CD14-positive monocyte (primary cell): Measurements from ENCODE around the gene PCBP3. TPM values are rescaled to one million over a fixed set of nuclear protein-coding genes. Genes with fewer than 3 reads are reported as not detected.

Source experiments
- DNase-seq, 3 donors: peaks; one replicate each; pipeline ENCODE4 v3.0.0-alpha.2; 2011 to 2022
- H2AFZ ChIP-seq: 2 replicates; pipeline ENCODE4 v1.6.0; 2012; ENCODE audit warnings: mild to moderate bottlenecking, low read depth, low read length, inconsistent platforms; ENCODE audit not compliant: insufficient read depth, poor library complexity, severe bottlenecking
- H3K27ac ChIP-seq, 2 donors: 1 replicate in 1 of 2; 2 replicates in 1 of 2; pipeline ENCODE4 v1.5.1; 2012 to 2013; ENCODE audit warnings: low read length in 2 of 2, control low read depth in 1 of 2, inconsistent platforms in 1 of 2, low read depth in 1 of 2, mild to moderate bottlenecking in 1 of 2
- H3K27me3 ChIP-seq, 2 donors: one replicate each; pipeline versions ENCODE4 v1.6.0 to v1.6.1; 2011 to 2013; ENCODE audit warnings: low read length in 2 of 2; ENCODE audit not compliant: control insufficient read depth in 2 of 2, insufficient read depth in 2 of 2
- H3K36me3 ChIP-seq, 2 donors: replicated peaks in 1 of 2; 1 replicate in 1 of 2; 2 replicates in 1 of 2; pipeline versions ENCODE4 v1.5.1 to v1.6.1; 2012 to 2013; ENCODE audit warnings: low read length in 2 of 2, control low read depth in 1 of 2, inconsistent platforms in 1 of 2, mild to moderate bottlenecking in 1 of 2; ENCODE audit not compliant: insufficient read depth in 2 of 2, control insufficient read depth in 1 of 2
- H3K4me1 ChIP-seq, 2 donors: 1 replicate in 1 of 2; 2 replicates in 1 of 2; pipeline versions ENCODE4 v1.5.1 to v1.6.1; 2012 to 2013; ENCODE audit warnings: low read length in 2 of 2, control low read depth in 1 of 2, inconsistent platforms in 1 of 2, mild to moderate bottlenecking in 1 of 2, moderate library complexity in 1 of 2; ENCODE audit not compliant: insufficient read depth in 2 of 2, control insufficient read depth in 1 of 2
- H3K4me2 ChIP-seq: replicated peaks from 2 replicates; pipeline ENCODE3; 2012; ENCODE audit warnings: low read length, moderate library complexity, mild to moderate bottlenecking; ENCODE audit not compliant: poor library complexity, severe bottlenecking; ENCODE audit errors: extremely low read depth
- H3K4me3 ChIP-seq, 3 experiments: fragments of 200-600 bp in 1 of 3; sonication (generic) in 1 of 3; replicated peaks in 1 of 3; 1 replicate in 2 of 3; 2 replicates in 1 of 3; pipeline ENCODE4 v1.5.1; 2011 to 2013; ENCODE audit warnings: low read length in 3 of 3, mild to moderate bottlenecking in 3 of 3, control low read depth in 2 of 3, low read depth in 2 of 3, inconsistent platforms in 1 of 3, moderate library complexity in 1 of 3
- H3K79me2 ChIP-seq: 2 replicates; pipeline ENCODE4 v1.6.0; 2012; ENCODE audit warnings: mild to moderate bottlenecking, control low read depth, inconsistent platforms, low read length, moderate library complexity; ENCODE audit not compliant: insufficient read depth
- H3K9ac ChIP-seq: 2 replicates; pipeline ENCODE4 v1.6.0; 2017; ENCODE audit warnings: low read length, mild to moderate bottlenecking; ENCODE audit not compliant: insufficient read depth, poor library complexity, severe bottlenecking
- H3K9me3 ChIP-seq, 2 donors: replicated peaks in 1 of 2; 1 replicate in 1 of 2; 2 replicates in 1 of 2; pipeline versions ENCODE4 v1.5.1 to v1.6.1; 2012 to 2013; ENCODE audit warnings: low read length in 2 of 2, control low read depth in 1 of 2; ENCODE audit not compliant: control insufficient read depth in 1 of 2, insufficient read depth in 1 of 2
- H4K20me1 ChIP-seq: 2 replicates; pipeline ENCODE4 v1.6.0; 2012; ENCODE audit warnings: mild to moderate bottlenecking, low read length, control low read depth, moderate library complexity; ENCODE audit not compliant: insufficient read depth
- H3K27ac Mint-ChIP-seq, 7 donors: one replicate each; pipeline ENCODE4 v1.8.0; 2020; ENCODE audit warnings: mild to moderate bottlenecking in 7 of 7, mixed read lengths in 7 of 7, moderate library complexity in 6 of 7, inconsistent platforms in 2 of 7
- H3K27me3 Mint-ChIP-seq, 3 donors: one replicate each; pipeline ENCODE4 v1.8.0; 2021 to 2022; ENCODE audit warnings: low read depth in 3 of 3, mild to moderate bottlenecking in 3 of 3, mixed read lengths in 3 of 3, moderate library complexity in 3 of 3, inconsistent platforms in 1 of 3
- H3K36me3 Mint-ChIP-seq, 2 donors: one replicate each; pipeline ENCODE4 v1.8.0; 2020; ENCODE audit warnings: mixed read lengths in 2 of 2, inconsistent platforms in 1 of 2, mild to moderate bottlenecking in 1 of 2
- H3K4me1 Mint-ChIP-seq: one replicate; pipeline ENCODE4 v1.8.0; 2020; ENCODE audit warnings: mild to moderate bottlenecking, mixed read lengths
- H3K4me3 Mint-ChIP-seq, 2 donors: one replicate each; pipeline ENCODE4 v1.8.0; 2020; ENCODE audit warnings: mild to moderate bottlenecking in 2 of 2, mixed read lengths in 2 of 2, moderate library complexity in 1 of 2
- H3K9me3 Mint-ChIP-seq, 7 donors: one replicate each; pipeline ENCODE4 v1.8.0; 2020 to 2022; ENCODE audit warnings: mixed read lengths in 7 of 7, mild to moderate bottlenecking in 6 of 7, moderate library complexity in 6 of 7, inconsistent platforms in 2 of 7
- WGBS: methylation state at CpG from one replicate; pipeline ENCODE4 v1.1.5; 2013; ENCODE audit warnings: missing lambda C conversion rate; ENCODE audit not compliant: insufficient coverage; 5-methylcytosine and 5-hydroxymethylcytosine counted together
- intact Hi-C, 2 donors: fragments of 100-400 bp; cut with micrococcal nuclease; formaldehyde crosslinking; loops; one replicate each; pipeline versions ENCODE4 v1.15.0 to v1.15.1; 2023
- polyA plus RNA-seq, 3 donors: library from polyadenylated mRNA; depleted of rRNA in 1 of 3; unstranded in 2 of 3; stranded (reverse) in 1 of 3; fragments of 300-500 nt in 2 of 3; fragments of >200 nt in 1 of 3; fragmentation: Illumina TruSeq in 2 of 3; gene quantifications; 1 replicate in 2 of 3; 2 replicates in 1 of 3; pipeline ENCODE4 v1.2.3, GENCODE V29; 2012 to 2021
- TF ChIP-seq, protein P1 (sequence below): fragments of 200-600 bp; IDR thresholded peaks from one replicate; pipeline ENCODE4 v1.8.0; 2022; ENCODE audit warnings: antibody characterized with exemption, mild to moderate bottlenecking

PCBP3 gene
- polyA plus RNA-seq, 3 donors, result 0.34 to 0.49 TPM; not detected in 1

GRCh38 chr21:45634511-45635183 lies 8.9 kb upstream of the PCBP3 start:
- Mint-ChIP-seq H3K36me3 (no peaks in the 10 kb centered on the region), H3K27ac (no peak overlapping the region), H3K4me3 (no peak overlapping the region), H3K4me1 (no peaks in the 10 kb centered on the region), H3K9me3 (peaks cover 0 to 6% (median 1%) of the 10 kb centered on the region in 7 donors), H3K27me3 (peaks cover 0 to 4% (median 1%) of the 10 kb centered on the region in 3 donors)
- intact Hi-C loops, result loop anchor here in 1 of 2 donors (5.0 kb wide), 1 partner anchor 817 kb away; the partner anchor contains the start of gene SUMO3
- TF ChIP-seq, protein P1, sequence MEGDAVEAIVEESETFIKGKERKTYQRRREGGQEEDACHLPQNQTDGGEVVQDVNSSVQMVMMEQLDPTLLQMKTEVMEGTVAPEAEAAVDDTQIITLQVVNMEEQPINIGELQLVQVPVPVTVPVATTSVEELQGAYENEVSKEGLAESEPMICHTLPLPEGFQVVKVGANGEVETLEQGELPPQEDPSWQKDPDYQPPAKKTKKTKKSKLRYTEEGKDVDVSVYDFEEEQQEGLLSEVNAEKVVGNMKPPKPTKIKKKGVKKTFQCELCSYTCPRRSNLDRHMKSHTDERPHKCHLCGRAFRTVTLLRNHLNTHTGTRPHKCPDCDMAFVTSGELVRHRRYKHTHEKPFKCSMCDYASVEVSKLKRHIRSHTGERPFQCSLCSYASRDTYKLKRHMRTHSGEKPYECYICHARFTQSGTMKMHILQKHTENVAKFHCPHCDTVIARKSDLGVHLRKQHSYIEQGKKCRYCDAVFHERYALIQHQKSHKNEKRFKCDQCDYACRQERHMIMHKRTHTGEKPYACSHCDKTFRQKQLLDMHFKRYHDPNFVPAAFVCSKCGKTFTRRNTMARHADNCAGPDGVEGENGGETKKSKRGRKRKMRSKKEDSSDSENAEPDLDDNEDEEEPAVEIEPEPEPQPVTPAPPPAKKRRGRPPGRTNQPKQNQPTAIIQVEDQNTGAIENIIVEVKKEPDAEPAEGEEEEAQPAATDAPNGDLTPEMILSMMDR, result no peak
- Histone ChIP-seq H3K9ac (no peak overlapping the region), H3K27me3 (no peaks in the 10 kb centered on the region), H4K20me1 (no peaks in the 10 kb centered on the region), H3K4me2 (no peak overlapping the region), H3K36me3 (no peaks in the 10 kb centered on the region), H2AFZ (no peak overlapping the region), H3K27ac (no peak overlapping the region), H3K4me3 (no peak overlapping the region), H3K79me2 (no peaks in the 10 kb centered on the region), H3K9me3 (peaks cover 0 to 3% of the 10 kb centered on the region in 2 donors), H3K4me1 (no peaks in the 10 kb centered on the region)
- DNase-seq, result no peak
- 87% methylated on average over 10 of the region's 18 CpGs for WGBS

- no peak overlapping the region for H3K4me3 Mint-ChIP-seq
- peaks cover 0 to 1% (median 0%) of the 10 kb centered on the region in 3 donors for H3K27me3 Mint-ChIP-seq
- Histone ChIP-seq H3K27ac (no peak overlapping the region), H3K4me3 (no peak overlapping the region), H3K9ac (no peak overlapping the region), H3K4me2 (no peak overlapping the region), H3K4me1 (peaks cover 4 to 8% of the 10 kb centered on the region in 2 donors), H3K27me3 (no peaks in the 10 kb centered on the region), H2AFZ (no peak overlapping the region), H3K79me2 (no peaks in the 10 kb centered on the region), H4K20me1 (no peaks in the 10 kb centered on the region), H3K9me3 (peaks cover 0 to 3% of the 10 kb centered on the region in 2 donors), H3K36me3 (no peaks in the 10 kb centered on the region)
- DNase-seq, result no peak
- H3K27ac Mint-ChIP-seq, result no peak overlapping the region
- H3K9me3 Mint-ChIP-seq, result peaks cover 0 to 6% (median 1%) of the 10 kb centered on the region in 7 donors
- TF ChIP-seq, protein P1, result no peak
- no peaks in the 10 kb centered on the region for H3K36me3 Mint-ChIP-seq
- whole genome bisulfite sequencing, result 67% methylated on average over 7 of the region's 7 CpGs
- intact Hi-C loops, result loop anchor here in 1 of 2 donors (5.0 kb wide), 1 partner anchor 818 kb away; the partner anchor contains the start of gene SUMO3
- H3K4me1 Mint-ChIP-seq, result peaks cover 8% of the 10 kb centered on the region
Measured at GRCh38 chr21:45635271-45636151, 8.0 kb upstream of the PCBP3 start.
